Stimulated activated CD4-positive, alpha-beta T cell treated with anti-CD3 and anti-CD28 coated beads, Interleukin-4, amount 100 ng/mL, for 24 hours (primary cell): Measurements from ENCODE around the gene TCF12.

ENCODE experiments used
- DNase-seq: peaks from one replicate; pipeline ENCODE4 v3.0.0-alpha.2; 2020

The TCF12 gene

GRCh38 chr15:57324944-57325679 lies 406.7 kb downstream of the TCF12 start:
- DNase-seq = no peak

GRCh38 chr15:57326196-57326595 lies 407.8 kb downstream of the TCF12 start:
- no peak for DNase-seq

- DNase-seq = no peak
These were observed 409.6 kb downstream of the TCF12 start for GRCh38 chr15:57327985-57328471.

- DNase-seq = no peak
These were observed 410.0 kb downstream of the TCF12 start for GRCh38 chr15:57328479-57328878.

- no peak for DNase-seq
These were observed 410.5 kb downstream of the TCF12 start for GRCh38 chr15:57328897-57329296.

GRCh38 chr15:57329582-57330367 lies 411.3 kb downstream of the TCF12 start:
- no peak for DNase-seq

GRCh38 chr15:57330619-57331340 lies 412.3 kb downstream of the TCF12 start:
- DNase-seq = no peak

- DNase-seq = no peak
These were observed 413.9 kb downstream of the TCF12 start for GRCh38 chr15:57332326-57332725.

GRCh38 chr15:57333487-57333886 lies 415.0 kb downstream of the TCF12 start:
- DNase-seq = no peak

- no peak for DNase-seq
These were observed 415.8 kb downstream of the TCF12 start for GRCh38 chr15:57334257-57334656.

GRCh38 chr15:57335293-57335715 lies 416.9 kb downstream of the TCF12 start:
- DNase-seq = no peak

GRCh38 chr15:57335719-57336118 lies 417.3 kb downstream of the TCF12 start:
- DNase-seq = no peak

GRCh38 chr15:57337868-57338411 lies 419.5 kb downstream of the TCF12 start:
- DNase-seq = no peak

- no peak for DNase-seq
These were observed 420.9 kb downstream of the TCF12 start for GRCh38 chr15:57339321-57339720.
